ENCODE data around the gene ANKS3.

DNA sequence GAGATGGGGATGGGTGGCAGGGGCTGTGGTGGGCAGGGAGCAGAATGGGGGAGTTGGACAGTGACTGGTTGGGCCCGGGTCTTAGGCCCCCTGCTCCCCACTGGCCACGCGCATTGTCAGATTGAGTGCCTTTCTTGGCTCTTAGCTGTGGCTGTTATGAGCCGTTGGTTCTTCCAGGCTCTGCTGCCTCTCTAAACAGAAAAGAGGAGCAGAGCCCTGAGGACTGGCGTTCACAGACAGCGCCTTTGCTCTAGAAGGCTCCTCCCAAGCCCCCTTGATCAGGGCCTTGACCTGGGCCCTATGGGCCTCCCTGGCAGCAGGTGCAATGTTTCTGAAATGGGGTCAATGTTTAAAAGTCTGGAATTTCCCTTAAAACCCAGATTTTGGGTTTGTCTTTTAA lies 55.5 kb downstream of the ANKS3 start:
- TF ChIP-seq, protein P1, sequence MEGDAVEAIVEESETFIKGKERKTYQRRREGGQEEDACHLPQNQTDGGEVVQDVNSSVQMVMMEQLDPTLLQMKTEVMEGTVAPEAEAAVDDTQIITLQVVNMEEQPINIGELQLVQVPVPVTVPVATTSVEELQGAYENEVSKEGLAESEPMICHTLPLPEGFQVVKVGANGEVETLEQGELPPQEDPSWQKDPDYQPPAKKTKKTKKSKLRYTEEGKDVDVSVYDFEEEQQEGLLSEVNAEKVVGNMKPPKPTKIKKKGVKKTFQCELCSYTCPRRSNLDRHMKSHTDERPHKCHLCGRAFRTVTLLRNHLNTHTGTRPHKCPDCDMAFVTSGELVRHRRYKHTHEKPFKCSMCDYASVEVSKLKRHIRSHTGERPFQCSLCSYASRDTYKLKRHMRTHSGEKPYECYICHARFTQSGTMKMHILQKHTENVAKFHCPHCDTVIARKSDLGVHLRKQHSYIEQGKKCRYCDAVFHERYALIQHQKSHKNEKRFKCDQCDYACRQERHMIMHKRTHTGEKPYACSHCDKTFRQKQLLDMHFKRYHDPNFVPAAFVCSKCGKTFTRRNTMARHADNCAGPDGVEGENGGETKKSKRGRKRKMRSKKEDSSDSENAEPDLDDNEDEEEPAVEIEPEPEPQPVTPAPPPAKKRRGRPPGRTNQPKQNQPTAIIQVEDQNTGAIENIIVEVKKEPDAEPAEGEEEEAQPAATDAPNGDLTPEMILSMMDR (IDR thresholded peaks at IDR 0.05 in 4 of 5, conservative IDR thresholded peaks at IDR 0.05 in 1 of 5): no peak
- TF ChIP-seq POLR2A (IDR thresholded peaks at IDR 0.05): no peak

All from gastrocnemius medialis (tissue), 4 donors.